ENCODE data around the gene PRAMEF1. TPM values are rescaled to one million over a fixed set of nuclear protein-coding genes. Genes with fewer than 3 reads are reported as not detected.

The PRAMEF1 gene
- total and polyA plus RNA-seq, 2 of the 8 experiments (the other 6 are each of a cell fraction or from before 2014, with no cell fraction given): not detected

GRCh38 chr1:12810691-12811408 is 19.7 kb downstream of the PRAMEF1 start (continued):
- TF ChIP-seq TEAD4 (IDR thresholded peaks at IDR 0.05; ENCODE audit: low read depth, low read length) (no peak), NANOG (IDR thresholded peaks at IDR 0.05; ENCODE audit: insufficient read depth, low read depth, low read length, poor library complexity, severe bottlenecking) (no peak), KDM4A (IDR thresholded peaks at IDR 0.05; ENCODE audit: low read depth, low read length, severe bottlenecking) (no peak), BACH1 (IDR thresholded peaks at IDR 0.05; ENCODE audit: low read length) (no peak), JUND (IDR thresholded peaks at IDR 0.05; ENCODE audit: low read length) (no peak), KDM1A (IDR thresholded peaks at IDR 0.05; ENCODE audit: borderline replicate concordance, low read length) (no peak), KDM5A (IDR thresholded peaks at IDR 0.05; ENCODE audit: low read length) (no peak), GABPA (IDR thresholded peaks at IDR 0.05; ENCODE audit: borderline replicate concordance, insufficient read depth, low read length) (no peak)
